HG02973 (cell line): Measurements from ENCODE around the gene PSMD11.

Experiments used
- ATAC-seq: cut with Tn5 transposase; IDR thresholded peaks from one replicate; pipeline ENCODE4 v1.9.1; 2021; ENCODE audit warnings: moderate library complexity; ENCODE audit not compliant: unreplicated experiment

The PSMD11 gene

DNA sequence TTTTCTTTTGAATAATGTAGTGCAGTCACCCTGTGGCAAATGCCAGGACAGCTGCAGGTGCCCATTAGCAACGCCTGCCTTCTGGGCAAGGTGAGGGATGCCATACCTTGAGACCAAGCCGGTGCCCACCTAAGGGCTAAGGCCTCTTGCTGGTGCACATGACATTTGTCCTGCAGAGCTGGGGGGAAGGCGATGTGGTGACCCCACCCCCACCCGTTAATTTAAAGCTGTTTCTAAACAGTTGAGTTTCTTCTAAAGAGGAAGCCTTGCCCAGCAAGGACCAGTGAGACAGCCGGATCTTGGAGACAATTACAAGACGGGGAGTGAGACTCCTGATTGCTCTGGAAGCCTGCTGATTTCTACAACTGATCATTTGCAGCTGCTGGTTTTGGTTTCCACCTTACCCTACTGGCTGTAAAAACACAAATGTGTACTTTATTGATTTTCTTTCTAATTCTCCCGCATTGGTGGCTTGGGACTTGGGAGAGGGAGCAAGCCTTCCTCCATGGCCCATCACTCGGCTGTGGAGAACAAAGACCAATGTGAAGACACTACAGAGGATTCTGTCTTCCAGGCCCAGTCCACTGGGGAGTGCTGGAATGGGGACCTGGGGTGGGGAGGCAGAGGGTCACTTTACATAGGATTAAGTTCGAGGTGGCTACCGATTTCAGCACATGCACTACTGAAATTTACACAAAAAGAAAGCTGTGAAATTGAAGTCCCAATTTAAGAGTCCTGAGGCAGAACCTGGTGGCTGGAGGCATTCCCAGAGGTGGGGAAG, 45.2 kb downstream of the PSMD11 start:
- ATAC-seq = no peak

GRCh38 chr17:32490101-32490482, 45.8 kb downstream of the PSMD11 start:
- ATAC-seq = no peak

GRCh38 chr17:32491371-32492263, 47.3 kb downstream of the PSMD11 start:
- no peak for ATAC-seq

DNA sequence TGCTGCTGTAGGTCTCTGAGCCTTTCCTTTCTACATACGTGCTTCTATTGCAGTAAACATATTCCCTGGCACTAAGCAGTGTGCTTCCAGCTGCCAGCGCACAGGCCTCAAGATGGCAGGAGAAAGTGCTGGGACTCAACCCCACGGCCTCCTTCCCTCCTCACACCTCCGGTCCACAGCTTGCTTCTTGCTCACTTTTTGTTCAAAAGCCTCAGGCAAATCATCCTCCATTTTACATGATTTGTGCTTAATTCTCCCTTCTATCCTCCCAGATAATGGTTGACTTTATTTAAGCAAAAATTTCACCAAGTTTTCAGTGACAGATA, 47.9 kb downstream of the PSMD11 start:
- no peak for ATAC-seq

DNA sequence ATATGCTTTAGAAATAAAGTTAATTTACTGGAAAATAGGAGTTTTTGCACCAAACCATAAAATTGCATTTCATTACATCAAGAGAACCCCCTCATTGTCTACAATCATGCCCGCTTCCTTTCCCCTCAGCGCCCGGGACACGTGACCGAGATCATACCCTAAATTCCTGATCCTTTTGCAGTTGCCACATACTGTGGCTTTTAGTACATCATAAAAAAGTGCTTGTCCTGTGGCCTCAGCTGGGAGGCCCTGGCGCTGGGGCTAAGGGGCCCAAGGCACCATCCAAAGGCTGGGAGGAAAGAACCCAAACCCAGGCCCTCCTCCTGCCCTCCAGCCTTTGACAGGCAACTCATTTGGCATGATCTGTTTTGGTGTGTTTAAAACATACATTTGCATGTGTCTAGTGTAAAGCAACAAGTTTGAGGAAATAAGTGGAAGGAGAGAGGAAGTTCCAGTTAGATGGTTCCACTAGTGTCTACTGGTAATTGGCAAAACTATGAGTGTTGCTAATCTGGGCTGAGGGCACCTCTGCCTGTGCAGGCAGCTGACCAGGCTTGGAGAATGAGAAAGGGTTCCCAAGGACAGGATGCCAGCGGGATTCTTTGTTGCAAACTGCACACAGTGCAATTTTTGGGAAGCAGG, 48.5 kb downstream of the PSMD11 start:
- no peak for ATAC-seq

DNA sequence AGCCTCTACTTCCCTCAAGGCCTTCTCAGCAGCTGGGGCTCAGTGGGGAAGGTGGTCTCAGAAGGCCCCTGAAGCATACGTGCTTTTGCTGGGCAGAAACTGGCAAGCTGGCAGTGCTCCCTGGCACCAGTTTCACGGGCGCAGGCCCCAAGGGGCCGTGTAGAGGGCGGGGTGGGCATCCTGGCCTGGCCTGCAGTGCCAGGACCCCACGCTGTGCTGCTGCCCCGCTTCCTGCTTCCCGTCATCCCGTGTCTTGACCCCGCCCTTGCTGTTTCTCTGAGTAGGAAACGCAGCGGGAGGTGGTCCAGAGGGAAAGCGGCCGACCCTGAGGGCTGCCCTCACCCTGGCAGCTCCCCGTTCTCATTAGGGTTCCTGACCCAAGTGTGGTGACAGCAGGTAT, 49.3 kb downstream of the PSMD11 start:
- no peak for ATAC-seq

DNA sequence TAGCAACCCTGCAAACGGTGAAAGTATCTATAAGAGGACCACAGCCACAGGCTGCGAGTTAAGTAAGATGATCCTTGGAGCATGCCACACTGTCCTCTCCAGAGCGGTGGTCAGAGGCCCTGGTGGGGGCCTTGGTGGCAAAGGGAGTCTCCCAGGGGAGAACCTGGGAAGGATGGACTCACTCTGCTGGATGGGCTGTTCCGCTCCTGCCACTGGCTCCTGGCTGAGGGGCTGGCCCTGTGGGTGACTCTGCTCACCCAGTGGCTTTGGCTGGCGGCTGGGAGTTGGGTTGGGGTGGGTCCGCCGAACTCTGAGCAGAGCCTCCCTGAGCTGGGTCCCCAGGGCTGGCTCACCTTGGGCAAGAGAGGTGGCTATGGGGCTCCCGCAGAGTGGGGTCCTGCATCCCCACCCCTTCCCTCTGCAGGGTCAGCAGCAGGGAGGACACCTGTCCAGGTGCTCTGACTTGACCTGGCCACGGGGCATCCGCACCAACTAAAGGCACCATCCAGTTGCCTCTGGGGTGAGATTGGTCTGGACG, 49.7 kb downstream of the PSMD11 start:
- ATAC-seq = no peak

- no peak for ATAC-seq
These were observed 50.5 kb downstream of the PSMD11 start for GRCh38 chr17:32494621-32495358.

GRCh38 chr17:32495359-32496231, 51.3 kb downstream of the PSMD11 start:
- no peak for ATAC-seq

GRCh38 chr17:32496395-32497073, 52.2 kb downstream of the PSMD11 start:
- no peak for ATAC-seq

GRCh38 chr17:32497431-32498205, 53.3 kb downstream of the PSMD11 start:
- ATAC-seq = no peak

DNA sequence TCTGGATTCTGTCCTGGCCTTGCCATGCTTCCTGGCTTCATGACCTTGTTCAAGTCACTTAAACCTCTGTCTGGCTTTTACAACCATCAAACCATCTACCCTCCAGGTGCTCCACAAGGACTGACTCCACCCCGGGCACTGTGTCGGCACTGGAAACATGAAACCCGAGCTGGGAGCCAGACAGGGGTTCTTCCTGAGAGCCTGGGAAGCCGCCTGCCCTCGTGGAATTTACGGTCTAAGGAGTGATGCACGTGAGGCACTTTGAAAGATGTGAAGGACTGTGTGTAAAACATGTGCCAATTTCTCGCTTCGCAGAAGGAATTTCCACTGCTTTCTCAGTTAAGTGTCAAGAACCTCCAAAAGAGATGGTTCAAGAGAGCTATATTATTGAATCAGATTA, 54.1 kb downstream of the PSMD11 start:
- no peak for ATAC-seq

DNA sequence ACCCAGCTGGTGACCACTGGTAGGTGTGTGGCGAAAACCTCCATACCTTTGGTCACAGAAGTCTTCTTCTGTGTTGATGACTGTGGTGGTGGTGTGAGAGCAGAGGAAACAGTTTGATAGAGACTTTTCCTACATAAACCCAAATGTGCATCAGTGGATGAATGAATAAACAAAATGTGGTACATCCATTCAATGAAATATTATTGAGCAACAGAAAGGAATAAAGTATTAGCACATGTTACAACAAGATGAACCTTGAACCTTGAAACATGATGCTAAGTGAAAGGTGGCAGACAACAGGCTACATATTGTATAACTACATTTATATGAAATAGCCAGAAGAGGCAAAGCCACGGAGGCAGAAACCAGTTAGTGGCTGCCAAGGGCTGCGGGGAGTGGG, 57.7 kb downstream of the PSMD11 start:
- no peak for ATAC-seq

DNA sequence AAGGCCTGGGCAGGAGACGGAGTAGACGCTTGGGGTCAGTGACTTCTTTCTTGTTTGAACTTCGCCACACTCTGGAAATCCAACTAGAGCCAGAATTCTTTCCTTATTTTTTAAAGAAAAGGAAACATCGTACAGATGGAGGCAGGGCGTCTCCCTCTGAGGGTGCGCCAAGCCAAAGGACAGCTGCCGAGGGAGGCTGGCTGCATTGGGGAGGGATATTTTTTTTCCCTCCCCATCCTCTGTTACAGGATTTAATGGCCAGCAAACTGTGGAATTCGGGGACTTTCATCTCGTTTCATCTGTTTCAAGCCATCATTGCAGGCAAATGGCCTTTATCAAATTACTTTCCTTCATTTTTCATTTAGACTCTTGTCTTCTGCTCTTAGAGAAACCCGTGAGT, 58.4 kb downstream of the PSMD11 start:
- ATAC-seq = no peak

GRCh38 chr17:32503251-32504165, 59.2 kb downstream of the PSMD11 start:
- ATAC-seq = peak; percentile 83

GRCh38 chr17:32504166-32504990, 60.1 kb downstream of the PSMD11 start:
- no peak for ATAC-seq

DNA sequence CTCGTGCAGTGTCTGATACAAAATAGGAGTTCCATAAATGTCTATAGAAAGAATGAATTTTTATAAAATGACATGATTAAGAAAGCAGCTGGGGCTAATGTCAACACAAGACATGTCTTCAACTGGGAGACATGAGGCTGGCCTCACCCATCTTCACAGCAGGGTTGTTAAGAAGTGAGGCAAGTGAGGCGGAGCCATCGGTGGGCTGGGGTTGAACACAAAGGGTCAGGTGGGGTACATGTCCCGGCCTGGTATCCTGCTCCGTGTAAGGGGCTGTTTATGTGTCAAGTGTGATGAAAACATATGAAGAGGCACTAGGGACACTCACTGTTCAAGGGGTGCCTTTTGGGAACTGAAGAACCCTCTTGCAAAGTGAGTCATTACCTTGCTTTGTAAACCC, 64.6 kb downstream of the PSMD11 start:
- no peak for ATAC-seq
